ENCODE data around the gene FOXP1.
"Not testable (repeated sequence)": the region's sequence is repeated elsewhere in the genome, so short reads cannot be mapped to it uniquely, and the experiment has no call there.

FOXP1 gene

GRCh38 chr3:71450162-71450561 is 133.4 kb downstream of the FOXP1 start:
- H3K4me3 ChIP-seq (ENCODE audit: low read length), result no peak overlapping the region
- TF ChIP-seq ZNF274 (IDR thresholded peaks at IDR 0.05; ENCODE audit: low read depth, low read length), result no peak

DNA sequence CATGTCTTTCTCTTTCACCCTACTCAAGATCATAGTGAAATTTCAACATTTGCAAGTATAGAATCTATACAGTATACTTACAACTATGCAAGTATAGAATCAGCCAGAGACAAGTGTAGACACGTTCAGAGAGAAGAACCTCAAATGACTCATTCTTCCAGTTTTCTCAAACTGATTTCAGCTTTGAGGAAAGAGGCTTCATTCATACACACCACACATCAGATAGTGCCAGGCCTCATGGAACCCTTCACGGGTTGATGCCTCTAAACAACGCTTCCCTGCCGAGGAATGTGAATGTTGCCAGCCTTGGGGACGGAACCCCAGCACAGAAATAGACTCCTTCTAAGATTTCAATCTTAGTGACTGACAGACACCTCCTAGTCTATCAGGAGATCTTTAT is 135.7 kb downstream of the FOXP1 start:
- no peak overlapping the region for H3K4me3 ChIP-seq (ENCODE audit: low read length)
- no peak for TF ChIP-seq ZNF274 (IDR thresholded peaks at IDR 0.05; ENCODE audit: low read depth, low read length)

GRCh38 chr3:71447197-71447596 is 136.3 kb downstream of the FOXP1 start:
- H3K4me3 ChIP-seq (ENCODE audit: low read length), result no peak overlapping the region
- no peak for TF ChIP-seq ZNF274 (IDR thresholded peaks at IDR 0.05; ENCODE audit: low read depth, low read length)

DNA sequence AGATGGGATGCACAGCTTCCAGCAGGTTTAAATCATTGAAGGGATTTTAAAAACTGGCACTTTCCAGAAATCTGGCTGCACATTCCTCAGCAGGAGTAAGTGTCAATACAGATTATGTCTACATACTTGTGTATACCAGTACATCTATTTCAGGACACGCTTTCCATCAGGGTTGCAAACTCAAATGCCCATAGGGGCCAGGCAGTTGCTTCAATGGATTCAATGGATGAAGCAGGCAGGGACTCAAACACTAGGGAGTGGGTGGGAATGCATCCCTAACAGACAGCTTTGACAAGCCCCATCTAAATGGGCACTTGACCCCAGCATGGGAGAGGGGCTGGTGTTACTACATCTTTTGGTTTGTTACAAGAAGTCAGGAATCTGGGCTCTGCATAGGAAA is 136.8 kb downstream of the FOXP1 start:
- TF ChIP-seq ZNF274 (IDR thresholded peaks at IDR 0.05; ENCODE audit: low read depth, low read length), result no peak
- H3K4me3 ChIP-seq (ENCODE audit: low read length), result no peak overlapping the region

GRCh38 chr3:71446260-71446659 is 137.3 kb downstream of the FOXP1 start:
- no peak overlapping the region for H3K4me3 ChIP-seq (ENCODE audit: low read length)
- no peak for TF ChIP-seq ZNF274 (IDR thresholded peaks at IDR 0.05; ENCODE audit: low read depth, low read length)

DNA sequence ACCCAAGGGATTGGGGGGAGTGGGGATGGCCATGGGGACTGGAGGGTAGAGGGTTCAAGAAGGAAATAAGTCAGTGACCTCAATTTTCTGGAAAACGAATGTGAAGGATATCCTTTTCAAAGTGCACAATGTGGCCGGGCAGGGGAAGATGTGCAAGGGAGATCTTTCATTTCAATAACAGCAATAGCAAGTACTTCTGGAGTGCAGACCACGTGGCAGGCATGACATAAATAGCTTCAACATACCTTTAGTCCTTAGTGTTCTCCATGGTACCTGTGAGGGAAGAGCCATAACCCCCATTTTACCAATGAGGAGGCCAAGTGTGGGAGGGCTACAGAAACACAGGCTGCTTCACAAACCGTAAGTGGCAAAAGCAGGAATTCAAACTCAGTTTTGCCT is 138.7 kb downstream of the FOXP1 start:
- H3K4me3 ChIP-seq (ENCODE audit: low read length), result no peak overlapping the region; the same call in 1 of the 2 replicates
- TF ChIP-seq ZNF274 (IDR thresholded peaks at IDR 0.05; ENCODE audit: low read depth, low read length), result no peak

DNA sequence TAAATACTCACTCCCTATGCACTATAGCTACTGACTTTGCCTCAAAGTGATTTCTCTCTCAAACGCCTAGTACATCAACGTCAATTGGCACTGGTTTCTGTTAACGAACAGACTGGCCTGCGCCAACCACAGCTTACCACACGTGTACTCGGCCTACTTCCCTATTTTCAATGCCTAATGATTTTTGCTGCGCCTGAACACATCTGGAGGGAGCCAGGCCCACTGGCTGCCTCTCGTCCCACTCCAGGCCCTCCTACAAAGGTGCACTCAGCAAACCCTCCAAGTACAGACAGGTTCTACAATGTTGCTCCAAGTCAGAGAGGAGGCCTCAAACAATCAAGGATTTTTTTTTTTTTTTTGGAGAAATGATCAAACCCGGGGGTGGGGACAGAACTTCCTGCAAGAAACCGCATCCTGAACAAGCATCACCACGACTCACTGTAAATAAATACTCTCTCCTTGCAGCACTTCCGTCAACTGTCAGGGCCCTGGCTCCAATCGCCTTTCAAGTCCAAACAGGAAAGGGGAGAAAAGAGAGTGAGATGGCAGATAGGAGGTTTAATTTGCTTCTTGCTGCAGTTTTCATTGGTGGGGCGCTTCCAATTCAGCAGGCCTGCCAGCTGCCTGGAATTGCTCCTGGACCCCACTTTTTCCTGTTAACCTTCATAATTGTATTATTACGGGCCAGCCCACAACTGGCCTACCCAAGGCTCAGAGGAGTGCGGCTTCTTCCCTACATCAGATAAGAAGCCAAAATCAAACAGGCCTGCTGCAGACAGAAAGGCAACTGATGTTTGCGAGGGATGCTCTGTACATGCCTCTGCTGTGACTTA is 139.3 kb downstream of the FOXP1 start:
- TF ChIP-seq ZNF274 (IDR thresholded peaks at IDR 0.05; ENCODE audit: low read depth, low read length), result no peak
- no peak overlapping the region; the same call in 1 of the 2 replicates for H3K4me3 ChIP-seq (ENCODE audit: low read length)

DNA sequence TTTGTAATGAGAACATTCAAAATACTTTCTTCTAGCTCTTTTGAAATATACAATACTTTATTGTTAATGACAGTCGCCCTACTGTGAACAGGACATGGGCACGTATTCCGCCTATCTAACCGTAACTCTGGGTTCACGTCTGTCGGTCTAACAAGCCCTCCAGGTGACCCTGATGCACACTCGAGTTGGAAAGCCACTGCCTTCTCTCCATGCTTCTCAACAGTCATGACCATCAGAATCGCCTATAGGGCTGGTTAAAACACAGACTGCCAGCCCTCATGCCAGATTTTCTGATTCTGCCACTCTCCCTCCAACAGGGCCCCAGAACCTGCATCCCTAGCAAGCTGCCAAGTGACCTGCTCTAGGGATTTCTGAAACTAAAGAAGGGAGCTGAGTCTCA is 140.2 kb downstream of the FOXP1 start:
- H3K4me3 ChIP-seq (ENCODE audit: low read length), result no peak overlapping the region
- no peak for TF ChIP-seq ZNF274 (IDR thresholded peaks at IDR 0.05; ENCODE audit: low read depth, low read length)

DNA sequence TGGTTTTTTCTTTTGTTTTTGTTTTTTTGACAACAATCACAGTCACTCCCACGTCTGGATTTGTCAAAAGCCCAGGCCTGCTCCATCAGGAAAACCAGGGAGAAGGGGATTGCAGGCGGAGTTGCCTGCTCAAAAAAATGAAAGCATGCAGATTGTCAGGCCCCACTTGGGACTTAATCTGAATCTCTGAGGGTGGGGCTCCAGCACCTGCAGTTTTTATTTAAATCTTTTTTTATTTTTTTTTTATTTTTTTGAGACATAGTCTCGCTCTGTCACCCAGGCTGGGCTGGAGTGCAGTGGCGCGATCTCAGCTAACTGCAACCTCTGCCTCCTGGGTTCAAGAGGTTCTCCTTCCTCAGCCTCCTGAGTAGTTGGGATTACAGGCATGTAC is 140.9 kb downstream of the FOXP1 start:
- no peak for TF ChIP-seq ZNF274 (IDR thresholded peaks at IDR 0.05; ENCODE audit: low read depth, low read length)

GRCh38 chr3:71441925-71442651 is 141.4 kb downstream of the FOXP1 start:
- TF ChIP-seq ZNF274 (IDR thresholded peaks at IDR 0.05; ENCODE audit: low read depth, low read length), result no peak
- H3K4me3 ChIP-seq (ENCODE audit: low read length), result no peak overlapping the region; the same call in 1 of the 2 replicates

More for the DNA sequence above, 140.9 kb downstream of the FOXP1 start:
- no peak overlapping the region; the same call in 1 of the 2 replicates for H3K4me3 ChIP-seq (ENCODE audit: low read length)

- H3K4me3 ChIP-seq (ENCODE audit: low read length), result no peak overlapping the region
- no peak for TF ChIP-seq ZNF274 (IDR thresholded peaks at IDR 0.05; ENCODE audit: low read depth, low read length)
These were observed 142.2 kb downstream of the FOXP1 start for GRCh38 chr3:71441217-71441924.

GRCh38 chr3:71438904-71439303 is 144.6 kb downstream of the FOXP1 start:
- no peak for TF ChIP-seq ZNF274 (IDR thresholded peaks at IDR 0.05; ENCODE audit: low read depth, low read length)
- no peak overlapping the region for H3K4me3 ChIP-seq (ENCODE audit: low read length)

GRCh38 chr3:71438071-71438685 is 145.3 kb downstream of the FOXP1 start:
- no peak overlapping the region for H3K4me3 ChIP-seq (ENCODE audit: low read length)
- no peak for TF ChIP-seq ZNF274 (IDR thresholded peaks at IDR 0.05; ENCODE audit: low read depth, low read length)

GRCh38 chr3:71436337-71436736 is 147.2 kb downstream of the FOXP1 start:
- no peak for TF ChIP-seq ZNF274 (IDR thresholded peaks at IDR 0.05; ENCODE audit: low read depth, low read length)
- H3K4me3 ChIP-seq (ENCODE audit: low read length), result no peak overlapping the region

DNA sequence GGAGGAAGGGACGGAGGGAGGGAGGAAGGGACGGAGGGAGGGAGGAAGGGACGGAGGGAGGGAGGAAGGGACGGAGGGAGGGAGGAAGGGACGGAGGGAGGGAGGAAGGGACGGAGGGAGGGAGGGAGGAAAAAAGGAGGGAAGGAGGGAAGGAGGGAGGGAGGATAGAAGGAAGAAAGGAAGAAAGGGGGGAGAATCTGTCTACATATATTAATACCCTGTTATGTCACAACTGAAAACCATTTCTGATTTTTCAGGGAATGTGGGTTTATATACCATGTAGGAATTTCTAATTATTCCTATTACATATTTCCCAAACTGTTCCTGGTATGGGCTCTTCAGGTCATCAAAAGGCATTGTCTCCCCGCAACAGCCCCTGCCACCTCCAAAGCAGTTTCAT is 147.7 kb downstream of the FOXP1 start:
- H3K4me3 ChIP-seq (ENCODE audit: low read length), result not testable (repeated sequence)
